Measurements from ENCODE around the gene PSD4.

- TF ChIP-seq EZH2phosphoT487 (IDR thresholded peaks at IDR 0.05; ENCODE audit: low read depth, severe bottlenecking, unreplicated experiment) (no peak), CTCF (IDR thresholded peaks at IDR 0.05; ENCODE audit: poor library complexity) (no peak)
Measured at GRCh38 chr2:113218283-113219091, 44.7 kb downstream of the PSD4 start.
